Measurements from ENCODE around the gene APH1A. TPM values are rescaled to one million over a fixed set of nuclear protein-coding genes. Genes with fewer than 3 reads are reported as not detected.

Gene APH1A
- total and polyA plus RNA-seq, 10 of the 15 experiments (the other 5 are each of a cell fraction or from before 2014, with no cell fraction given), result 6.7 to 130 (median 87.7) TPM

DNA sequence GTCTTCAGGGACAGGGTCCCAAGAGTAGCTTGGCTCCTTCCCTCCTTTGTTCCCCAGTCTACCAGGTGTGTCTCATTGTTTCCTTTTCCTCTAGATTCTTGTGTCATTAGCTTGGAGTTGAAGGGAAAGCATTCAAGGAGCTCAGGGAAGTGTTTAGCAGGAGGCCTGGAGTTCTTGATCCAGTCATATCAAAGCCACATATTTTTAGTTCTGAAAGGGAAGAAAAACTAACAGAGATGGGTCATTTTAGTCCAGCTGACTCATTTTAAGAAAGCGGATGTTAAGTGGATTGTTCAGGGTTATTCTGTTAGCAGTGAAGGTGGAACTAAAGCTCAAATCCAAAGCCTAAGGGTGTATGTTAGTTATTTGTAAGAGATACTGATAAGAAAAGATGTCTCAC lies 4.5 kb upstream of the APH1A start:
- Histone ChIP-seq H3K36me3 (ENCODE audit: control insufficient read depth in 2 of 2, insufficient read depth in 2 of 2, low read length in 1 of 2) (no peaks in the 10 kb centered on the region), H3K27ac (ENCODE audit: control insufficient read depth, insufficient read depth) (peak overlapping the region; percentile 51; the same call in 1 of the 2 replicates), H3K27me3 (replicated peaks in 1 of 2; ENCODE audit: control insufficient read depth in 2 of 2, insufficient read depth in 2 of 2, low read length in 1 of 2) (no peaks in the 10 kb centered on the region), H2AFZ (ENCODE audit: control insufficient read depth, low read depth, low read length) (no peak overlapping the region), H3K79me2 (ENCODE audit: control insufficient read depth, insufficient read depth, low read length) (peaks cover 7% of the 10 kb centered on the region), H3K4me1 (ENCODE audit: control insufficient read depth, insufficient read depth, low read length) (peaks cover 13% of the 10 kb centered on the region), H3K4me3 (0 out of 2 replicates have a peak overlapping the region, but pooled peaks have one; percentile 15), H3K9me3 (replicated peaks; ENCODE audit: control insufficient read depth, insufficient read depth, low read length) (no peaks in the 10 kb centered on the region), H4K20me1 (ENCODE audit: control insufficient read depth, insufficient read depth) (no peaks in the 10 kb centered on the region), H3K4me2 (ENCODE audit: control insufficient read depth, insufficient read depth) (peak overlapping the region; percentile 49), H3K9ac (ENCODE audit: control insufficient read depth, insufficient read depth, low read length) (no peak overlapping the region)
- in situ Hi-C loops (cut with MboI) (no loop called here), intact Hi-C loops (cut with micrococcal nuclease; ENCODE audit: unreplicated experiment) (loop anchor here (5.0 kb wide), 1 partner anchor 36 kb away; the partner anchor contains the start of gene ANP32E)
- no TSS peak for BruUV-seq (replicated peaks)
- ATAC-seq, result no peak
- ChIA-PET POLR2A (interaction anchor here (0.5 to 1.8 kb wide), 5 partner anchors 14 to 91 kb away, joined by 3 to 6 read pairs (median 3); partner anchors contain the start of gene RPRD2), RAD21 (ENCODE audit: unreplicated experiment) (interaction anchor here (1.9 kb wide), 1 partner anchor 17 kb away, joined by 7 read pairs; no protein-coding TSS in a partner anchor), SMC1A (ENCODE audit: uncharacterized antibody, unreplicated experiment) (interaction anchor here (0.8 to 2.4 kb wide), 8 partner anchors 11 to 287 kb away, joined by 3 to 6 read pairs (median 4); no protein-coding TSS in a partner anchor), CTCF (interaction anchor here (0.9 to 4.3 kb wide), 3 partner anchors 8 to 104 kb away, joined by 3 to 29 read pairs (median 4); no protein-coding TSS in a partner anchor)
- DNase-seq (ENCODE audit: low read depth, low spot score), result no peak
- no peak for FAIRE-seq
- WGBS (ENCODE audit: insufficient coverage, insufficient replicate concordance, low lambda C conversion rate, missing lambda C conversion rate), result 50% methylated on average over 1 of the region's 1 CpG
- TF ChIP-seq ZNF207 (IDR thresholded peaks at IDR 0.05; ENCODE audit: borderline replicate concordance), result no peak
- TF ChIP-seq, protein P1, sequence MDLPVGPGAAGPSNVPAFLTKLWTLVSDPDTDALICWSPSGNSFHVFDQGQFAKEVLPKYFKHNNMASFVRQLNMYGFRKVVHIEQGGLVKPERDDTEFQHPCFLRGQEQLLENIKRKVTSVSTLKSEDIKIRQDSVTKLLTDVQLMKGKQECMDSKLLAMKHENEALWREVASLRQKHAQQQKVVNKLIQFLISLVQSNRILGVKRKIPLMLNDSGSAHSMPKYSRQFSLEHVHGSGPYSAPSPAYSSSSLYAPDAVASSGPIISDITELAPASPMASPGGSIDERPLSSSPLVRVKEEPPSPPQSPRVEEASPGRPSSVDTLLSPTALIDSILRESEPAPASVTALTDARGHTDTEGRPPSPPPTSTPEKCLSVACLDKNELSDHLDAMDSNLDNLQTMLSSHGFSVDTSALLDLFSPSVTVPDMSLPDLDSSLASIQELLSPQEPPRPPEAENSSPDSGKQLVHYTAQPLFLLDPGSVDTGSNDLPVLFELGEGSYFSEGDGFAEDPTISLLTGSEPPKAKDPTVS (IDR thresholded peaks at IDR 0.05; ENCODE audit: low read depth, low read length), result no peak
- no peak for TF ChIP-seq RB1 (IDR thresholded peaks at IDR 0.05; ENCODE audit: borderline replicate concordance)
- no peak for TF ChIP-seq KLF5 (IDR thresholded peaks at IDR 0.05; ENCODE audit: partially characterized antibody)
- TF ChIP-seq, protein P2, sequence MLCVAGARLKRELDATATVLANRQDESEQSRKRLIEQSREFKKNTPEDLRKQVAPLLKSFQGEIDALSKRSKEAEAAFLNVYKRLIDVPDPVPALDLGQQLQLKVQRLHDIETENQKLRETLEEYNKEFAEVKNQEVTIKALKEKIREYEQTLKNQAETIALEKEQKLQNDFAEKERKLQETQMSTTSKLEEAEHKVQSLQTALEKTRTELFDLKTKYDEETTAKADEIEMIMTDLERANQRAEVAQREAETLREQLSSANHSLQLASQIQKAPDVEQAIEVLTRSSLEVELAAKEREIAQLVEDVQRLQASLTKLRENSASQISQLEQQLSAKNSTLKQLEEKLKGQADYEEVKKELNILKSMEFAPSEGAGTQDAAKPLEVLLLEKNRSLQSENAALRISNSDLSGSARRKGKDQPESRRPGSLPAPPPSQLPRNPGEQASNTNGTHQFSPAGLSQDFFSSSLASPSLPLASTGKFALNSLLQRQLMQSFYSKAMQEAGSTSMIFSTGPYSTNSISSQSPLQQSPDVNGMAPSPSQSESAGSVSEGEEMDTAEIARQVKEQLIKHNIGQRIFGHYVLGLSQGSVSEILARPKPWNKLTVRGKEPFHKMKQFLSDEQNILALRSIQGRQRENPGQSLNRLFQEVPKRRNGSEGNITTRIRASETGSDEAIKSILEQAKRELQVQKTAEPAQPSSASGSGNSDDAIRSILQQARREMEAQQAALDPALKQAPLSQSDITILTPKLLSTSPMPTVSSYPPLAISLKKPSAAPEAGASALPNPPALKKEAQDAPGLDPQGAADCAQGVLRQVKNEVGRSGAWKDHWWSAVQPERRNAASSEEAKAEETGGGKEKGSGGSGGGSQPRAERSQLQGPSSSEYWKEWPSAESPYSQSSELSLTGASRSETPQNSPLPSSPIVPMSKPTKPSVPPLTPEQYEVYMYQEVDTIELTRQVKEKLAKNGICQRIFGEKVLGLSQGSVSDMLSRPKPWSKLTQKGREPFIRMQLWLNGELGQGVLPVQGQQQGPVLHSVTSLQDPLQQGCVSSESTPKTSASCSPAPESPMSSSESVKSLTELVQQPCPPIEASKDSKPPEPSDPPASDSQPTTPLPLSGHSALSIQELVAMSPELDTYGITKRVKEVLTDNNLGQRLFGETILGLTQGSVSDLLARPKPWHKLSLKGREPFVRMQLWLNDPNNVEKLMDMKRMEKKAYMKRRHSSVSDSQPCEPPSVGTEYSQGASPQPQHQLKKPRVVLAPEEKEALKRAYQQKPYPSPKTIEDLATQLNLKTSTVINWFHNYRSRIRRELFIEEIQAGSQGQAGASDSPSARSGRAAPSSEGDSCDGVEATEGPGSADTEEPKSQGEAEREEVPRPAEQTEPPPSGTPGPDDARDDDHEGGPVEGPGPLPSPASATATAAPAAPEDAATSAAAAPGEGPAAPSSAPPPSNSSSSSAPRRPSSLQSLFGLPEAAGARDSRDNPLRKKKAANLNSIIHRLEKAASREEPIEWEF (IDR thresholded peaks at IDR 0.05; ENCODE audit: insufficient replicate concordance, low read depth, low read length), result no peak
- TF ChIP-seq GATAD2B (conservative IDR thresholded peaks at IDR 0.05; ENCODE audit: low read depth), result no peak
- TF ChIP-seq, protein P3, sequence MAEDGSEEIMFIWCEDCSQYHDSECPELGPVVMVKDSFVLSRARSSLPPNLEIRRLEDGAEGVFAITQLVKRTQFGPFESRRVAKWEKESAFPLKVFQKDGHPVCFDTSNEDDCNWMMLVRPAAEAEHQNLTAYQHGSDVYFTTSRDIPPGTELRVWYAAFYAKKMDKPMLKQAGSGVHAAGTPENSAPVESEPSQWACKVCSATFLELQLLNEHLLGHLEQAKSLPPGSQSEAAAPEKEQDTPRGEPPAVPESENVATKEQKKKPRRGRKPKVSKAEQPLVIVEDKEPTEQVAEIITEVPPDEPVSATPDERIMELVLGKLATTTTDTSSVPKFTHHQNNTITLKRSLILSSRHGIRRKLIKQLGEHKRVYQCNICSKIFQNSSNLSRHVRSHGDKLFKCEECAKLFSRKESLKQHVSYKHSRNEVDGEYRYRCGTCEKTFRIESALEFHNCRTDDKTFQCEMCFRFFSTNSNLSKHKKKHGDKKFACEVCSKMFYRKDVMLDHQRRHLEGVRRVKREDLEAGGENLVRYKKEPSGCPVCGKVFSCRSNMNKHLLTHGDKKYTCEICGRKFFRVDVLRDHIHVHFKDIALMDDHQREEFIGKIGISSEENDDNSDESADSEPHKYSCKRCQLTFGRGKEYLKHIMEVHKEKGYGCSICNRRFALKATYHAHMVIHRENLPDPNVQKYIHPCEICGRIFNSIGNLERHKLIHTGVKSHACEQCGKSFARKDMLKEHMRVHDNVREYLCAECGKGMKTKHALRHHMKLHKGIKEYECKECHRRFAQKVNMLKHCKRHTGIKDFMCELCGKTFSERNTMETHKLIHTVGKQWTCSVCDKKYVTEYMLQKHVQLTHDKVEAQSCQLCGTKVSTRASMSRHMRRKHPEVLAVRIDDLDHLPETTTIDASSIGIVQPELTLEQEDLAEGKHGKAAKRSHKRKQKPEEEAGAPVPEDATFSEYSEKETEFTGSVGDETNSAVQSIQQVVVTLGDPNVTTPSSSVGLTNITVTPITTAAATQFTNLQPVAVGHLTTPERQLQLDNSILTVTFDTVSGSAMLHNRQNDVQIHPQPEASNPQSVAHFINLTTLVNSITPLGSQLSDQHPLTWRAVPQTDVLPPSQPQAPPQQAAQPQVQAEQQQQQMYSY (CRISPR knock-in tag; IDR thresholded peaks at IDR 0.05), result no peak
- TF ChIP-seq RAD21 (IDR thresholded peaks at IDR 0.05; ENCODE audit: insufficient read depth, low read depth, low read length), result no peak
- peak; percentile 92 for TF ChIP-seq EED (IDR thresholded peaks at IDR 0.05; ENCODE audit: low read depth)
- TF ChIP-seq WRNIP1 (IDR thresholded peaks at IDR 0.05; ENCODE audit: borderline replicate concordance, low read depth, low read length), result no peak
- TF ChIP-seq SRF (IDR thresholded peaks at IDR 0.05; ENCODE audit: low read depth in 2 of 2, low read length in 2 of 2), result no peak
- TF ChIP-seq NFIC (IDR thresholded peaks at IDR 0.05; ENCODE audit: low read depth, low read length), result peak; percentile 82
- no peak for TF ChIP-seq NR2C2 (IDR thresholded peaks at IDR 0.05; ENCODE audit: borderline replicate concordance, control insufficient read depth, insufficient read length, low read depth)
